HG03354 (cell line): ENCODE measurements around the gene TXNRD2.
A peak's percentile ranks its signal among the peaks of the same experiment; 100 is the strongest.
"Not testable (repeated sequence)": the region's sequence is repeated elsewhere in the genome, so short reads cannot be mapped to it uniquely, and the experiment has no call there.

Experiments
- ATAC-seq: cut with Tn5 transposase; IDR thresholded peaks from one replicate; pipeline ENCODE4 v1.9.1; 2021; ENCODE audit warnings: mild to moderate bottlenecking; ENCODE audit not compliant: unreplicated experiment, poor library complexity, severe bottlenecking

TXNRD2 gene

DNA sequence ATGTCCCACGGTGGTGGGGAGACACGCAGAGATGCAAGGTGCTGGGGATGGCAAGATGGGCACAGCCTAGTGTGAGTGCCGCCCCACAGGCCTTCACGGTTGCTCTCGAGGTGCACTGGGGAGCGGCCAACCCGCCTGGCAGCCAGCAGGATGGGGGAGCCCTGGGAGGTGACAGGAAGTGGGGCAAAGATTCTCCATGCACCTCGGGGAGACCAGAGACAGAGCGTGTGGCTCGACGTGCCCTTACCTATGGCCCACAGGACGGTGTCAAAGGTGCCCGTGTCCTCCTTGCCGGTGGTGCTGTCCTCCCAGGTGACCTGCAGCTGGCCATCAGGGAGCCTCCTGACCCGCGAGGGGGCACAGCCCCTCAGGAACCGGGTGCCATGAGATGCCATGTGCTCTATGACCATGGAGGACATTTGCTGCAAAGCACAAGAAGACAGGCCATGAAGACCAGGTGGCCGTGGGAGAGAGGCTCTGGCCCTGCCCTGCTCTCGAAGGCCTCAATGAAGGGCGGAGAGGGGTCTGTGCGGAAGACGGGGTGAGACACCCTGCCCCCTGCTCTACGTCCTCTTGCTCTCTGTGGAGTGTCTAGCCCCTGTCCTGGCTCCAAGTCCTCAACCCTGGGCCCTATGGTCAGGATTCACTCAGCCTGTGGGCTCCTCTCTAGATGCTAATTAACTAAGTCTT is 46.3 kb downstream of the TXNRD2 start:
- no peak for ATAC-seq

DNA sequence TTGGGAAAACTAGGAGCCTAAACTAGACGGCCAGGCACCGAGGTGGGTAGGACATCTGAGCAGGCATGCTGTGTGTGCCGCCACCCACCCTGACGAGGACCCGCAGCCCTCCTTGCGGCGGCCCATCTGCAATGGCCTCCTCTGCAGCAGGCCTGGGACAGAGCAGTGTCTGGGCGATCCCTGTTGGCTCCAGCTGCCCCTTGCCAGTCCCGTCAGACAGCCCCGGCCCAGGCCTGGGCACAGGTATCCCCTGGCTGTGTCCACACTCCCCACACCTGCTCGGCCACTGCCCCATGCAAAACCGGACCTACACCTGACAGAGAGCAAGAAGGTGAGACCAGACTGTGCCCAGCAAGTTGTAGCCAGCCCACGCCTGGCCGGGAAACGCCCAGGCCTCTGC is 48.3 kb downstream of the TXNRD2 start:
- ATAC-seq = no peak

DNA sequence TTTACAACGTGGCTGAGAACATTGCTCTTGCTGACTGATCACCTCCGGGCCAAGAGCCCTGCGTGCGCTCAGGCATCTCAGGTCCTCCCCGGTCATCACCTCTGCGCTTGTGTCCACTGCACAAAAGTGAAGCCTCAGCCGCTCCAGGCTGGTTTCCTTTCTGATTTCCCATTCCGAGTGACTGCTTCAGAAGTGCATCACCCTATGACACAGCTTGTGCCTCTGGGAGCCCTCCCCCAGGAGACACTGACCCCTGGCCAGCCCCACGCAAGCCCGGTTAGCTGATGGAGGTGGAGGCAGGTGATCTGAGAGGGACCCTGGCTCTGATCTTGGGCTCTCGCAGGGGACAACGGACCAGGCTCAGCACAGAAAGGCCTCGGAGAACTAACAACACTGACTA is 48.7 kb downstream of the TXNRD2 start:
- ATAC-seq = no peak

DNA sequence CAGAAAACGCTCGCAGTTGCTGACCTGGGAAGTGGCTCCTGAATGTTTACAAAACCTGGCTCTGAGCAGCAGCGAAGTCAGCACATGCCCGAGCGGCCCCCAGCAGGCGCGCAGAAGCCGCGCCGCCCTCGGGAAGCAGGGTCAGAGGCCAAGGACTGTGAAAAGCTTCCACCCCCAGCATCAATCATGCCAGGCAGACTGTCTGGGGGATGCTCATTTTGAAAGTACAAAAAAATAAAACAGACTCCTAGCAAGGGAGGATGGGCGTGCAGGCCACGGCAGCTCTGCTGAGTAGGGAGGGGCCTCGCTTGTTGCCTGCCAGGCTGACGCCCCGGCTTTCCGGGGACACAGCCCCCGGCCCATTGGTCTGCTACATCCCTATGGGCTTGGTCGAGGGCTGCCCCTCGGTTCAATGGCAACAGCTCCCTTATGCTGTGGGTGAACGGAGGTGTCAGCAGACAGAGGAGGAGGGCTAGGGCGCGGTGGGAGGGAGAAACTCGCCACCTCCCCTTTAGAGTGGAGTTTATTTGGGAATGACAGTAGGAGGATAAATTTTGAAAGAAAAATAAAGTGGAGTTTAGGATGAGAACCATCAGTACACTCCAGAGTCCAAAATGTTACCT is 49.2 kb downstream of the TXNRD2 start:
- ATAC-seq = peak; percentile 6

DNA sequence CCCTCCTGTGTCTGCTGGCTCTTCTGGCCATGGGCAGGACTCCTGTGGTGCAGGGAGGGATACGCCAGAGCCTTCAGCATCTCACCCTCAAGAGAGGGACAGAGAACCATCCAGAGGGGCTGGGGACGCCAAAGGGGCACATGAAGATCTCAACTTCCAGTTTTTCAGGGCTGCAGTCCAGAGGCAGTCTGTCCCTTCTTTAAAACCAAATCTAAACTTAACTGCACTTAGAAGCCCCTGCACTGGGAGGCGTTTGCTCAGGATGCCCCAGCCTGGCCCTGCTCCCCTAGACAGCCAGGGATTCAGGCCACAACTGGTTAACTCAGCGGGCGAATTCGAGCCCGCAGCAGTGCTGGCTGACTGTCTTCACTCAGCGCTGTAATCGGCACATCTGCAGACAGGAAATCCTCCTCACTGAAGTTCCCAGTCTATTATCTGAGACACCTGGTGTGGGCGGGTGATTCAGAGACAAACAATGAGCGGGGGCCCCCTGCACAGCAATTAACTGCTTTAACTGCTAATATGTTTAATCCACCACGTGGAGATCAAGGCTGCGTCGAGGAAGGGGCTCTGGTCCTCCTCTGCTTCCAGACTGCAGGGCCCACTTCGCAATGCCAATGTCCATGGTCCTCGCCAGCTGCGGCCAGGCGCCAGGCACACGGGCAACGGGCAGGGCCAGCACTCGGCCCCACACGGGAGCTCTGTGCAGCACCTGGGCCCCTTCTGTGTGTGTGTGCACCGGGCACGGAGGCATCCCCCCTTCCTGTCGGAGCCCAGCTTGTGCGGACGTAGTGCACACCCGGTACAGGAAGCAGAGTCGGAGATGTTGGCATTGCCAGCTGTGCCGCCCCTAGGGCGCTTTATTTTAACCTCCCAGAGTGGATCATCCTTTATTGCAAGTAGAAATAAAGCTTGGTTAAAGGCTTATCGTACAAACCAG is 50.0 kb downstream of the TXNRD2 start:
- peak; percentile 78 for ATAC-seq

DNA sequence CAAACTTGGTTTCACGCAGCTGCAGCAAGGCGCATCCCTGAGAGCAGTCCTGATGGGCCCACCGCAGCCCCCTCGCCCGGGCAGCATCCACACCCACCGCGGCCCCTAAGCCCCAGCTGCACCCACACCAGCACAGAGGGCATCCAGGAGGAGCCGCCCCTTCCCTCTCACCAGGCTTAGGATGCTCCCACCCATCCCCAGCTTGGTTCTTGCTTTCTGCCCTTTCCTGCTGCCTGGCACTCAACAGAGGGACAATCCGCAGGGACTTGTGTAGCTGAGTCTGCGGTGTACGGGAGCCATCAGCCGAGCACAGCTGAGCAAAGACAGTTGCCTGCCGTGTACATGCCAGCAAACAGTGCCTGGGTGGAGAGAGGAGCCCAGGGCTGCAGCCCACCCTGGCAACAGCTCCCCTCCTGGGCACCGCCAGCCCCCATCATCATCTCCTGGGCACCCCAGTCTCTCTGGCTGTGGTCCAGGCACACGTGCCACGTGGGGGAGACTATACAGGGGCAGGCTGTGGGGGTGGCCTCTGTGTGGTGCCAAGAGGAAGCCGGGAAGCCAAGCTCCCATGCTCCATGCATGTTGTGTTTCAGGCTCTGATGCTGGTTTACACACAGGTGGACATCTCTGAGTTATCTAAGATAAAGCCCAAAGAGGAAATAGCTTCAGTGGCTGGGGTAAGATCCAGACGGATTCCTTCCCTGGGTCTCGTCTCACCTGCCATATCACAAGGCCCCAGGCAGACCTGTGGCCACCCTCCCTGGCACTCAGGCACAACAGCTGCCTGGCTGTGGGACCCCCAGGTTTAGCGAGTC is 50.9 kb downstream of the TXNRD2 start:
- no peak for ATAC-seq

DNA sequence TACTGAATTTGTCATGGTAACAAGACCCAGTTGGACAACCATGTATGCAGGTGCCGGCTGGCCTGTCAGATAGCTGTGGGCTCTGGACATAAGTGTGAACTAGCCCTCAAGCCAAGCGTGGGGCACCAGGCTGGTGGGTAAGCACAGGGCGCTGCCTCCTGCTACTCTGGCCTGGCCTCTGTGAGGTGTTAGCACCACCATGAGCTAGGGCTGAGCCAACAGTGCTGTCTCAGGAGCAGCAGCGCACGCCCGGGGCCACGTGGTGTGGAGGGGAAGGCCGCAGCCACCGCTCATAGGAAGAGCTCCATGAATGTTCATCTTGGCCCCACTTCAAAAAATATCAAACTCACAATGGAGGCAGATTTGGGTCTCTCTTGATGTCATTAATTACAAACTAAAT is 51.7 kb downstream of the TXNRD2 start:
- ATAC-seq = no peak

DNA sequence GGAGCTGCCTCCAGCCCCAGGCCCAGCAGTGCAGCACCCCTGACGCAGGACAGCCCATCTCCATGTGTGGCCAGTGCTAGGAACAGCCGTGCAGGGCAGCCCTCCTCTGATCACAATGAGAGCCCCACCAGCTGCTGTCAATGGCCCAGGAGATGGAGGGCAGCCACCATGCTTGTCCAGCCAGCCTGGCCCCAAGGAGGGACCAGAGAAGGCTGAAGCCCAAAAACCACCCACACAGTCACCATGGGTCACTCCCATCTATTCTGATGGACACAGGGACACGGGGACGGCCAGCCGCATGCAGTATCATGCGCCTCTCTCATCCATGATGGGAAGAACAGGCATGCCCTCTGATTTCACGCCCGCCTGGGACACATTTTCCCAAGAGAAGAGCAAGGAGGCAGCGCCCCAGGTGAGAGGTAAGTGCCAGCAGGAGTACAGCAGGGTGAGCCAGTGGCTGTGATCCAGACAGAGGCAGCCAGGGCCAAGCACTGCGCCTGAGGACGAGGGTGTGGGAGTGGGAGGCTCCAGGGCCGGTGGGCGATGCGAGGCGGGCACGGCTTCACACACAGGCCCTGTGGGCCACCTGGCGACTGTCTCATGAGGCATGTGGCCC is 53.4 kb downstream of the TXNRD2 start:
- ATAC-seq = no peak

DNA sequence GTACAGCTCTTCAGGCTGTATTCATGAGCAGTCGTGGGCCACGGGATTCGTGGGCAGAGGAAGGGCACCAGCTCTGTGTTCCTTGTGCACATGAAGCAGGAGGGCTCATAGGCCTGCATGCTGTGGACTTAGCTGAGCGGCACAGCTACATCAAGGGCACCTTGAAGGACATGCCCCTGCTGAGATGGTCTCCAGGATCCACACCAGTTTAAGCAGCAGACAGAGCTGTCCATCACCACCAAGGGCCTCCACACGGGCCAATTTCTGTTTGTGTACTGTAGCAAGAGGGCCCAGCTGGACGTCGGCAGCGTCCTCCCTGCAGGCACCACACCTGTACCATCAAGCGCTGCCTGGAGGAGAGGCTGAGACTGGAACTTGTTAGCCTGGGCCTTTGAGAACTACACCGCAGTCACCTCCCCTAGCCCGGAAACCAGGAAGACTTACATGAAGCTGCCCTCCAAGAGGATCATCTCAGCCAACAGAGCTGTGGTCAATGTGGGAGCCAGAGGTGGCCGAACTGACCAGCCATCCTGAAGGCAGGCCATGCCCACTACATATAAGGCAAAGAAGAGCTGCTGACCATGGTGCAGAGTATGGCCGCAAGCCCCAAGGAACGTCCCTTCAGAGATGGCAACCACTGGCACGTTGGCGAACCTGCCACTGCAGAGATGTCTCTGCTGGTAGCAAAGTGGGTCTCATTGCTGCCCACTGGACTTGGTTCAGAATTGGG is 54.2 kb downstream of the TXNRD2 start:
- ATAC-seq = no peak

DNA sequence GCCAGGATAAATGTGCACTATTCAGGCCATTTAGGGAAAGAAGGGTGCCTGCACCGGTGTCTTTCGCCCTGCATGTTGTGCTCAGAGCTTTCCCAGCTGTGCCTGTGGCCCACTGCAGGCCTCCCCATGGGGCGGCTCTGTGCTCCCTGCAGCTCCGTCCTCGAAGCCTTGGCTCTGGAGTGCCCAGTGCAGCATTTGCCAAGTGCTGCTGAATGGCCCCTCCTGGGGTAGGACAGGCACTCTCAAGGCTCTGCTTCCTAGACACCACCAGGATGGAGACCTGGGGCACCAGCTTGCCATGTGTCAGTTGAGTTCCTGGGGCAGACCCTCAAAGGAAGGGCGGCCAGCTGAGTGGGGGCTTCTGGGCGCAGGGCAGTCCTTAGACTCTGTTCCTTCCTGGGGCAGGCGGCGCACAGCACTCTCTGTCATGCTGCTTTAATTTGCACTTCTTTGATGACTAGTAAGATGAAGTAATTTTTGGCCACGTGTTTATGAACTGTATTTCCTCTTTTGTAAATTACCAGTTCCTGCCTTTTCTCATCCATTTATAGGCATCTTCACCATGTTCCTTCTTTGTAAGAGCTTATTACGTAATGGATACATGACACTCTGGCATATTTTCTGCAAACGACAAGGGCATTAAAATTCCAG is 54.9 kb downstream of the TXNRD2 start:
- ATAC-seq = no peak

DNA sequence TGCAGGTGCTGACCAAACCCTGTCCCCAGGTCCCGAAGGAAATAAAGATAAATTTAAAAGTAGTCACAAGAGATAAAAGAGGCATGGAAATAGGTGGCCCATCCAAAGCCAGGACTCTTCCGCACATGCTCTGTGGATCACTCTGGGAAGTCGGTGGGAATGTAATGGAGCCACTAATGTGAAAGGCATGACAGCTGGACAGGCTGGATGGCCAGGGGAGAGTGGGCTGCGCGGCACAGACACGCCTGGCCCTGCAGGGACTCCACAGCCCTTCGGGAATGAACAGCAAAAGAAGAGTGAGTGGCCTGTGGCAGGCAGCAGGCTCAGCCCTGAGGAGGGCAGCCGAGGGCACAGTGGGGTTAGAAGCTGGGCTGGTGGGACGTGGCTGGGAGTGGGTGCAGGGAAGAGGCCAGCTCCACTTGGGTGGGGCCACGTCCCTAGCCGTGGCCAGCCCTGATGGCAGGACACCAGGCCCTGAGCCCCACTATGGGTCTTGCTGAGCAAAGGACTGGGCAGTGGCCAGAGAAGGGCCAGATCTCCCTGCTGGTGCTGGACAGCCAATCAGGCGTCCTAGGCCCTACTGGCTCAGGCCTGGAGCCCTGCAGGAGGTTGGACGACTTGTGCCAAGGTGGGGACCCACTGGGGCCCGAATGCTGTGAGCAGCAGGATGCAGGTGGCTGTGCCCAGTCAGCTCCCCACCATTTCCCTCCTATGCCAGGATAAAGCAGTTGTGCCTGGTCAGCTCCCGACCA is 55.6 kb downstream of the TXNRD2 start:
- ATAC-seq = no peak

DNA sequence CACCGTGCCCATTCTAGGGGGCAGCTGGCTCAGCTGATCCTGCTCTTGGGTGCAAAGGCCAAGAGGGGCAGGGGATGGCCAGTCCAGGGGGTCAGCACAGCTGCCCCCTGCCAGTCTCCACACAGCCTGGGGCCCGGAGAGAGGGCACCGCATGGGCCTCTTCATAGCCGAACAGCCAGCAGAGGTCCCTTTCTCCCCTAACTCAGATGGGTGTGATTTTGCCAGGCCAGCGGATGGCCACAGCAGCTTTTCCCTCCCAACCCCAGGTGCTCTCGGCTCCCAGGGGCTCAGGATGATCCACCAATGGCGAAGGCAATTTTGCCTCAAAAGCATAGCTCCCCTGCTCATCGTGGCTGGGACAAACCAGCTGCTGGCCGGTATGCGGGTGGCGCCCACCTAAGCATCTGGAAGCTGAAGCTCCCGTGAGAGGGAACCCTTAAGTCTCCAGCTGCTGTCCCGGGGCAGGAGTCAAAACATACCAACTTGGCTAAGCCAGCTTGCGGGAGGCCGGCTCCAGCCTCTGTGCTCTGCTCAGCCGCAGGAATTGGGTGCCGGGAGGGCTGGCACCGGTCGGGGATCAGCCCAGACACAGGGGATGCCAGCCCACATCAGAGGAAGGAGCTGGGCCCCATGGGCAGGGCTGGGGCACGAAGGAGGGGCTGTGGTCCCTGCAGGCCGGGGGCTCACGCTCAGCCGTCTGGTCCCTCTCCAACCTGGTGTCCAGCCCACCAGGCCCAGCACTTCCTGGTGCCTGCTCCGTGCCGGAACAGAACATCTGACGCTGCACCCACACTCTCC is 56.5 kb downstream of the TXNRD2 start:
- no peak for ATAC-seq

DNA sequence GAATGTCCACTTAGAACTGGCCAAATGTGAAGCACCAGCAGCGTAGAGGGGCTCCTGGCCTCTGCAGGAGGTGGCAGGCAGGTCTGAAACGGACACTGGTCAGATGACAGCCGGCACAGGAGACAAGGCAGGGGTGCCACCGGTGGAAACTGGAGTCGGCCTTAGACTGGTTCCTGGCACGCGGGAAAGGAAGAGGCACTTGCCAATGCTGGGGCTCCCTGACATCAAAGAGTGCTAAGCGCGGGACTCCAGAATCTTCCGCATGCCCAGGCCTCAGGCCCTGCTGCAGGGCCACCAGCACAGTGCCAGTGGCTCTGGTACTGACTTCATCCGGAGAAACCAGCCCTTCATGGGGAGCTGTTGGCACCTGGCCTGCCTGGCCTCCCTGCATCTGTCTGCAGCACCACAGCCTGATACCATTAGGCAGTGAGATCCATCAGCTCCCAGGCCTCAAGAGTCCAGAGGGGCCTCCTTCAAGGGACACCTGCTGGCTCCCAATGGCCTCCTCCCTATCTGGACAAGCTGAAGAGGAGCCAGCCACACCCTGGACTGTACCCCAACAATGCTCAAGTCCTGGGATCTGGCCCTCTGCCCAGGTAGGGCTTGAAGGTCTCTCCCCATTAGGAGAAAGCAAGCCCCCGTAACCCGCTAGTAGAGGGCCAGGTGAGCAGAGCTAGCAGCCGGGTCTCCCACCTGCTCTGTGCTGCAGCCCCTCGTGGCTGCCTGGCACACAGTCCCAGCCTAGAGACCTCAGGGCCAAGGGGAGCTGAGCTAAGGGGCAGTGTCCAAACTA is 57.3 kb downstream of the TXNRD2 start:
- no peak for ATAC-seq

DNA sequence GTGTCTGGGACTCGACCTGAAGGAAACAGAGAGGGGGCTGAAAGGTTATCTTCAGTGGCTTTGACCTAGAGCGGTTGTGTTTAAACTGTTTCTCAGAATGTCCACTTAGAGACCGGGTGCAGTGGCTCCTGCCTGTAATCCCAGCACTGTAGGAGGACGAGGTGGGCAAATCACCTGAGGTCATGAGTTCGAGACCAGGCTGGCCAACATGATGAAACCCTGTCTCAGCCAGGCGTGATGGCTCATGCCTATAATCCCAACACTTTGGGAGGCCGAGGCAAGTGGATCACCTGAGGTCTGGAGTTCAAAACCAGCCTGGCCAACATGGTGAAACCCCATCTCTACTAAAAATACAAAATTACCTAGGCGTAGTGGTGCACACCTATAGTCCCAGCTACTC is 58.2 kb downstream of the TXNRD2 start:
- not testable (repeated sequence) for ATAC-seq

DNA sequence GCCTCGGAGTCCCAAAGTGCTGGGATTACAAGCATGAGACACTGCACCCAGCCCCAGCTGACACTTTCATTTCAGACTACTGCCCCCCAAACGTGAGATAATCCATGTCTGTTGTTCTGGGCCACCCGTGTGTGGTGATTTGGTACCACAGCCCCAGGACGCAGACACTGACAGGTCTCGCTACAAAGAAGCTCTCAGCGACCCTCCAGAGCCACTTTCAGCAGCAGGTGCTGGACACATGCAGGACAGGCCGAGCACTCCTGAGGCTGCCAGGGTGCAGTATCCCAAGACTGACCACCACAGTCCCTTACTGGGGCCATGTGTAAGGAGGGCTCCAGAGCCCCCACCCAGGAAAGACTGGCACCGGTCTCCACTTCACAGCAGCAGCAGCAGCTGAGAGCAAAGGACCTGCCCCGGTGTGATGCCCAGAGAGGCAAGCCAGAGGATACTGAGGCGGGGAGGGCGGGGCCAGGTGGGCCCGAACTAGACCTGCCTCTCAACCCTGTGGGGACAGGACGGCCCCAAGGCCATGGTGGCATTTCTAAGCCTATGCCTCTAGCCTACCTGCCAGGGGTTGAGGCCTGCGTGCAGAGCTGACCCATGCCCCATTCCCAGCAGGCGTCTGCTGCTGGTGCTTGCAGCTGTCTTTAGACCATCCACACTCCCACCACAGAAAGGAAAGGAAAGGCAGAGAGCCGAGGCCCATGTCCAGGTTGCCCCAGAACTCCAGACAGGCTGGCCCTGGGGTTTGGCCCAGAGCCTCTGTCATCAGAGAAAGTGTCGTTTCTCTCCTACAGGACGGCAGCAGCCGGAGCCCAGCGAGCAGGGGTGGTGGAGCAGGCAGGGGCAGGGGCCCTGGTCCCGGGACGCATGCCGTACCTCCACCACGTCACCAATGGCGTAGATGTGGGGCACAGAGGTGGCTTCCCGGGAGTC is 58.9 kb downstream of the TXNRD2 start:
- no peak for ATAC-seq
